ENCODE data around the gene CACUL1.

CACUL1 gene

GRCh38 chr10:118635674-118636402 lies 118.9 kb downstream of the CACUL1 start:
- no peak for DNase-seq

GRCh38 chr10:118633786-118634185 lies 121.0 kb downstream of the CACUL1 start:
- DNase-seq = no peak

GRCh38 chr10:118629211-118629610 lies 125.6 kb downstream of the CACUL1 start:
- no peak for DNase-seq

- no peak for DNase-seq
These were observed 126.4 kb downstream of the CACUL1 start for GRCh38 chr10:118628397-118628796.

GRCh38 chr10:118626953-118627352 lies 127.8 kb downstream of the CACUL1 start:
- DNase-seq = no peak
